HG02938 (cell line): ENCODE measurements around the gene OR4D10.
"Not testable (repeated sequence)": the region's sequence is repeated elsewhere in the genome, so short reads cannot be mapped to it uniquely, and the experiment has no call there.

ENCODE experiments used
- ATAC-seq: cut with Tn5 transposase; IDR thresholded peaks from one replicate; pipeline ENCODE4 v1.9.1; 2021; ENCODE audit warnings: mild to moderate bottlenecking, moderate library complexity; ENCODE audit not compliant: unreplicated experiment

The OR4D10 gene

DNA sequence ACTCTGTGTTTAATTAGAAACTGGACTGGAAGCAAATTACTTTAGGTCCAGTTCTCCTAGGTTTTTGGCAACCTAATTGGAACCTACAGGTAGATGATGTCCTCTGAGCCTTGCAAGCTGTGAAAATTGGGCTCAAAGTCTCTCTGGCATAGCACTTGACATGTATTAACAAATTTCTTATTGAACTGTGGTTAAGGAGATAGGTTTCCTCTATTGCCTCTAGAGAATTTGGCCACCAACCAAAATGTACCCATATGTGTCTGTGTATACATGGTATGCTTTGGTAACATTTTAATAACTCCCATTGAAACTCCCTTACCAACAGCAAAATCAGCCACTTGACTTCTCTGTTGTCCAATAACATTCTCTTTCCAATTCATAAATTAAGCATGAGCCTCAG is at the start of gene OR4D10:
TSS of gene OR4D10 (plus strand) at position 301 of the 400 bp plus-strand sequence. CDS start 4,115 bp downstream, outside the sequence.
- no peak for ATAC-seq

DNA sequence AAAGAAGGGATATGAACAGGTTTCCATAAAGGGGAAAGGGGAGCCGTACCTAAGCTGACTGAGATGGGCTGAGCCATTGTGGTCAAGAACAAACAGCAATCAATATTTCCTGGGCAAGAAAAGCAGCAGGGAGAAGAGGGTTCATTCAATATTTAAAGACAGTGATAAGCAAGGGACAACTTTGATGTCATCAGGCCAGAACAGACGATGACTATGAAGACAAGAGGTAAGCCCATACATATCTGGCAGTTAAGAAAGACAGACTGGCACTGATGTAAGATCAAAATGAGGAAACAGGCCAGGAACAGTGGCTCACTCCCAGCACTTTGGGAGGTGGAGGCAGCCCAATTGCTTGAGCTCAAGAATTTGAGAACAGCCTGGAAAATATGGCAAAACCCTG is 49.3 kb upstream of the OR4D10 start:
- no peak for ATAC-seq

DNA sequence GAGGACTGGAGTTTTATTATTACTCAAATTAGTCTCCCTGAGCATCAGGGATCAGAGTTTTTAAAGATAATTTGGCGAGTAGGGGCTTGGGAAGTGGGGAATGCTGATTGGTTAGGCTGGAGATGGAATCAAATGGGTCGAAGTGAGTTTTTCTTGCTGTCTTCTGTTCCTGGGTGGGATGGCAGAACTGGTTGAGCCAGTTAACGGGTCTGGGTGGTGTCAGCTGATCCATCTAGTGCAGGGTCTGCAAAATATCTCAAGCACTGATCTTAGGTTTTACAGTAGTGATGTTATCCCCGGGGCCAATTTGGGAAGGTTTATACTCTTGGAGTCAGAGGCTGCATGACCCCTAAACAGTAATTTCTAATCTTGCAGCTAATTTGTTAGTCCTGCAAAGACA is 48.0 kb upstream of the OR4D10 start:
- no peak for ATAC-seq

DNA sequence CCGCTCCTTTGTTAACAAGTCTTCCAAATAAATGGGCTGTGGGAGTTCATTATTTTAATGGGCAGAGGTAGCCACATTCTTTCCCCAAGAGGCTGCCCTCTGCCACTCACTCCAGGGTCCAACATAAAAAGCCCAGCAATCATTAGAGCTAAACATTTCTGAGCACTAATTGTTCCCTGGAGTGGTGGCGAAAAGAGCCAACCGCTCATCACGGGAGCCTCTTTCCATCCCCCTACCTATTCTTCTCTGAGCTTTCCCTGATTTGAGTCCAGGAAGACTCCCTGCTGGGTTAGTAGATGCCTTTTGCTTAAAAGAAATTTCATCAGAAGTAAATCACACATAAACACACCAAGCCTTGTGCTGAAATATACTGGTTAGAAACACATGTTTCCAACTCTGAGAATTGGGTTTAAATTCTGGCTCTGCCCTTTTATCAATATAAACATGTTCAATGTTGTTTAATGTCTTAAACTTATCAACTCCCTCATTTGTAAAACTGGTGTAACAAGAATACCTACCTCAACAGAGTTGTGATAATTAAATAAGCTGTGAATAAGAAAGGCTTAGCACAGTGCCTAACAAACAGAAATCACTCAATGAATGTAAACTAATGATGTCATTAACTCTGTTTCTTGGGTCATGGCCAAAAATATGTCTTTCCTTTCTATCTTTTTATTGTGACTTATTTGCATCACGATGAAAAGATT is 46.6 kb upstream of the OR4D10 start, which contains the start of gene OR5A2:
TSS of gene OR5A2 (minus strand) at position 53 of the 707 bp plus-strand sequence. CDS start 3,460 bp downstream, outside the sequence.
- ATAC-seq = no peak

DNA sequence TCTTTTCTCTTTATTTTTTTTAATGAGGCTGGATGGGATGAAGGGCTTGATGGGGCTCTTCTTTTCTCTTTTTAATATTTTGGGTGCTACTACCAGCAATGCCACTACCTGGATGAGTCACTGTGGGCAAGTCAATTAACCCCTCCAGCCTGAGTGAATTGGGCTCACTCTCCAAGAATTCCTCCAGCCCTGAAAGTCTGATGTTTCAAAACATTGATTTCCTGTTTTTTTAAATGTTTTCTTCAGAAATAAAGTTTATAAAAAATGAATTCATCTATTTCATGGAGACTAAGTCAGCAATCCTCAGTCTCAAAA is 46.1 kb upstream of the OR4D10 start:
- no peak for ATAC-seq

DNA sequence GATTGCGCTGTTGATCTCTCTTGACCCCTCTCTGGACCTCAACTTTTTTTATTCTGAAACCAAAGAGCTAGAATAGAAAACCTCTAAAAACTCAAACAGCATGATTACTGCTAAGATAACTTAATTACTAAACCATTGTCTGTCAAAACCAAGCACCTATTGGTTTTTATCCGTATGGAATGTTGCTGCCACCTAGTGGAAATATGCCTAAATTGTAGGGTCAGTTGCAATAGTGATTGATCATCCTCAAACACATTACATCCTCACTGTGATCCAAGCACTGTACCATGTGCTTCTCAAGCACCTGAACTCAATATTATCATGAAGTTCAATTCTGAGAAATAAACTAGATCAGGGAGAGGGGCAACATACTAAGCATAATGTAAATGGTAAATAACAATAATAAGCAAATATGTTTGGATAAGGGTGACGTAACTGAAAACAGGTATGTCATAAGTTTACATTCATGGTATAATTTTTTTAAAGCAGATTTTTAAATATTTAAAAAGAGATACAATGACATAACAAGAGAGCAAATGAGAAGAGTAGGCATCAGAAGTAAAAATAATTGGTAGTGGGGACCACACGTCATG is 43.1 kb upstream of the OR4D10 start:
- ATAC-seq = peak; percentile 79

DNA sequence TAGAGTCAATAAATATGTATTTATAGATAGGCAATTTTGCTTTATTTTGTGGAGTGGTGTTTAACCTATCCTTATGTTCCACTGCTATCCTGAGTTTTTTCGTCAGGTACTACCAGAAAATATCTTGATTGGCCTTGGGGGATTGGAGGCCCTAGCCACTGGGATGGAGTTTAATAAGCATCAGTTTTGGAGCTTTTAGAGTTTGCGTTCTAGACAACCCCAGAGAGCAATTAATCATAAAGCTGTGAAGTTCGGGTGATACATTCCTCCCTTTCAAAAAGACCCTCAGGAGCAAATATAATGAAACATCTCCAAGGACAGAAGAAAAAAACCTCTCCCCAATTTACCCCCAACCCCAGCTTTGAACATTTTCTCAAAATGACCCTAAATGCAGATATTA is 36.9 kb upstream of the OR4D10 start, which contains the start of gene OR5A1:
TSS of gene OR5A1 (plus strand) at position 301 of the 400 bp plus-strand sequence. CDS start 6,700 bp downstream, outside the sequence.
- no peak for ATAC-seq

DNA sequence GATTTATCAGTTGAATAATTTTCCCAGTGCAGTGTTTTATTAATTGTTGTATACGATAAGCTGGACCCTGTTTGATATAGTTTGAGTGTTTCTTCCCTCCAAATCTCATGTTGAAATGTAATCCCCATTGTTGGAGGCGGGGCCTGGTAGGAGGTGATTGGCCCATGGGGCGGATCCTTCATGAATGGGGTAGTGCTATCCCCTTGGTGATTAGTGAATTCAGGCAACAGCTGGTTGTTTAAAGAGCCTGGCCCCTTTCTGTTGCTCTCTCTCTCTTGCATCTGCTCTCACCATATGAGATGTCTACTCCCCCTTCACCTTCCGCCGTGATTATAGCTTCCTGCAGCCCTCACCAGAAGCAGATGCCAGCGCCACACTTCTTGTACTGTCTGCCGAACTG is 35.3 kb upstream of the OR4D10 start:
- ATAC-seq = no peak

DNA sequence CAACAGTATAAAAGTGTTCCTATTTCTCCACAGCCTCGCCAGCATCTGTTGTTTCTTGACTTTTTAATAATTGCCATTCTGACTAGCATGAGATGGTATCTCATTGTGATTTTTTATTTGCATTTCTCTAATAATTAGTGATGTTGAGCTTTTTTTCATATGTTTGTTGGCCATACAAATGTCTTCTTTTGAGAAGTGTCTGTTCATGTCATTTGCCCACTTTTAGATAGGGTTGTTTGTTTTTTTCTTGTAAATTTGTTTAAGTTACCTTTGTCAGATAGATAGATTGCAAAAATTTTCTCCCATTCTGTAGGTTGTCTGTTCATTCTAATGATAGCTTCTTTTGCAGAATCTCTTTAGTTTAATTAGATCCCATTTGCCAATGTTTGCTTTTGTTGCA is 27.5 kb upstream of the OR4D10 start:
- not testable (repeated sequence) for ATAC-seq

DNA sequence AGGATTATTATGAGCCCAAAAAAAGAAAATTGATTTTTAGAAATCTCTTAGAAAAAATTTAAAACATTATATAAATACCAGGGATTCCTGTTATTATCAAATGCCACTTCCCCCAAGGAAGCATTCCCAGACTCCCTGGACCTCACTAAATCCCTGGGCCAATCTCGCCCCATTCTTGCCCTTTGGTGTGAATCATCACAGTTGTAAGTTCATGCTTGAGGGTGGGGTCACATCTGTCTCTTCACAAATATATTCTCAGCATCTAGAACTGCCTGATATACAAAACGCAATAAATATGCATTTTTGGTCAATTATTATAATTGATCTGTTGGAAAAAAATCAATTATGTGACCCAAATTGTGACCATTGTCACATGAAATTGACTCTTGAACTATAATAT is 24.6 kb upstream of the OR4D10 start:
- no peak for ATAC-seq

DNA sequence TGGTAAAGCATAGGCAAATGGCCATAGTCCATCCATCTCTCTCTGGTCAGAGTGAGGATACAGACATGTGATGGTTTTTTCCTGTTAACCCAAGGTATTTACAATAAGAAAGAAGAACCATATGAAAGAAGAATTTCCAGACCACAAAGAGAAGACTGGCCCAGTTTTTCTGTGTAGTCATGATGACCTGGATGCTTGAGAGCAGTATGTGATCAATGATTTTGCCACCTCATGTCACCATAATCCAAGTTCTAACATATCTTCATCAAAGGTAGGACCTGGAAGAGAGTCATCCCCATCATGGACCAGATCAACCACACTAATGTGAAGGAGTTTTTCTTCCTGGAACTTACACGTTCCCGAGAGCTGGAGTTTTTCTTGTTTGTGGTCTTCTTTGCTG is 16.5 kb upstream of the OR4D10 start, which contains the start of gene OR4D6:
TSS of gene OR4D6 (plus strand) at position 301 of the 400 bp plus-strand sequence. CDS start at position 301, 0 bp downstream.
- no peak for ATAC-seq

DNA sequence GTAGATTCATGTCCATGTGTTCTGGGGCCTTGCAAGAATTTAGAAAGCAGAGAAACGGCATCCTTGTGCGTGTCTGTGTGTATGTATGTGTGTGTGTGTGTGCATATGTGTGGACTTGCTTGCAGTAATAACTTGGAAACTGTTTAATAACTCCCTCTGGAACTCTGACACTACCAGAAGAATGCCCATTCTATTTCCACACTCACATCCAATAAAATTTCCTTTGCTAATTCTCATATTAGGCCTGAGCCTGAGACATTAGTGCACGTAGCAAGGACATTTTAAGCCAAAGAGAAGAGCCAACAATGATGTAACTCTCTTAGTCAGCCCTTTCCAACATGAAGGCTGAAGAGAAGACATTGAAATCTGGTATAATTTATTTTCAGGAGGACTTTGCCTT is 13.2 kb upstream of the OR4D10 start:
- no peak for ATAC-seq

DNA sequence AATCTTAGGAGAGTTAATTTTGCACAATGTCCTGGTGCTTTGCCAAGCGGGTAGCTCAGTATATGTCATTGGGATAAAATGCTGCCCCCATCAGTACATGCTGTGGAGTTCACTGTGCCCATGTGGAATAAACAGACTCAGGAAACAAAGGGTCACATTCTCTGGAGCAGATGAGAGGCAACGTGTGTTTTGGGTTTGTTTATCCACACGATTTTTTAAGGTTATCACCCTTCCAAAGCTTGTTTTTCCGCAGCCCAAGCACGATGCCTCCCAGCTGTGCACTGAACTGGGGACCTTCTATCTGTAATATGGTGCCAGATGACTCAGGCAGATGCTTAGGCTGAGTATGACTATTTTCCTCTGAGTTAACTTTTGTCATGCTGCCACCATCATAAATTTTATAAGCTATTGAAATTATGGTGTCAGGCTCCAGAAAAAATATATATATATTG is 9.9 kb upstream of the OR4D10 start:
- no peak for ATAC-seq

DNA sequence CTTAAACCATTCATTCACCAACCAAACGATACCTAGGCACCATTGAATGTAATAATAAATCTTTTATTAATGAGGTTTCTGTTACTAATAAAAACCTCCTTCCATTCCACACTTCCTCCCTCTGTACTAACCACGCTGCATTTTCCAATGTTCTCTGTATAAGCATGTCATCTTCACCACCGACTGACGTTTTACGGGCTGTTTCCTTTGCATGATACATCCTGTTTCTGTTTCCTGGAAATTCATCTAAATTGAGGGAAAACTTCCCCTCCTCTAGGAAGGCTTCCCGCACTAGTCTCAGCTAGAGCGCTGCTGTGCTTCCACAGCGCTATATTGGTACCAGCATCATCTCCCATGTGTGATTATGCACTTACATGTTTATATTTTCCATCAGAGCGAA is 2.1 kb downstream of the OR4D10 start:
- no peak for ATAC-seq

DNA sequence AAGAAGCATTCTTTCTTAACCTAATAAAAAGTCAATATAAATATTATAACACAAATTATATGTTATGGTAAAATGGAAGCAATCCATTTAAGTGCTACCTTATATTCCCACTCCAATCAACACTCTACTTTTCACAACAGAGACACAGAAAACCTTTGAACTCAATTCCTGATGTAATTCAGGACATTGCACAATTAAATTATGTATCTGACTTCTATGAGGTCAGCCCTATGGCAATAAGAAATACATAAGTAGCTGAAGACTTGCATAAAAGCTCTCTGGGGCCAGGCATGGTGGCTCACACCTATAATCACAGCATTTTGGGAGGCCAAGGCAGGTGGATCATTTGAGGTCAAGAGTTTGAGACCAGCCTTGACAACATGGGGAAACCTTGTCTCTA is 6.8 kb downstream of the OR4D10 start:
- ATAC-seq = no peak

DNA sequence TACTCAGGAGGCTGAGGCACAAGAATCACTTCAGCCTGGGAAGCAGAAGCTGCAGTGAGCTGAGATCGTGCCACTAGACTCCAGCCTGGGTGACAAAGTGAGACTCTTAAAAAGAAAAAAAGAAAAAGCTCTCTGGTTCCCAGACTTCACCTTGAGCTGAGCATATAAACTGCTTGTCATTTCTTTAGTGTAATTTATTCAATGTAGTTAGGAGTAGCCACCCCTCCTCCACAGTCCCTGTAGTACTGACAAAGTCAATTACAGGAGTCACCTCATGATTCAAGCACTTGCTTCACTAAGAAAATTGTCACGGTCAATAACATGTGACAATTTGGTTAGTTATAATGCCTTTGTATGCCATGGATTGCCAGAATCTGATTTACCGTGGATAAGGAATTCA is 7.2 kb downstream of the OR4D10 start:
- ATAC-seq = no peak

DNA sequence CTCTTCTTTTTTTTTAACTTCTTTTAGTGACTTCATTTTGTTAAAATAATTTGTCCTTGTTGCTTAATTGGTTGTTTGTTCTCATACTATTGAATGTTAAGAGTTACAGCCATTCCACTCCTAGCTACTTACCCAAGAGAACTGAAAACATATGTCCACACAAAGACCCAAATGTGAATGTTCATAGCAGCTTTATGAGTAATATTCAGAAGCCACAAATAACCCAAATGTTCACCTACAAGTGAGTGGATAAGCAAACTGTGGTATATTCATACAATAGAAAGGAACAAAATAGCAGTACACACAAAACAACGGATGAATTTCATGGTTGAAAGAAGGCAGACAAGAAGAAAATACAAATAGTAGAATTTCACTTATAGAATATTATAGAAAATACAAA is 28.8 kb downstream of the OR4D10 start:
- ATAC-seq = no peak

DNA sequence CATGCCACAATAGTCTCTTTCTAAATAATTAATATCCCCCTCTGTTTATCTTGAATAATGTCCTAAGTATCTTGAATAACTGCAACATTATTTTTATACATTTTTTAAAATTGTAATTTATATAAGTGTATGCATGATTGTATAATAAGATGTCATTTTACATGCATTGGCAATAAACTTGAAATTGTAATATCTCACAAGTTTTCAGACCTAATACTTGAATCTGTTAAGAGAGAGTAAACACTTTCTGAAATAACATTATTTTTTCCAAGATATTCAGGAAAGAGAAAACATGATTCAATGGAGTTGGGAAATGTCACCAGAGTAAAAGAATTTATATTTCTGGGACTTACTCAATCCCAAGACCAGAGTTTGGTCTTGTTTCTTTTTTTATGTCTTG is 30.2 kb downstream of the OR4D10 start, which contains the start of gene OR4D11:
TSS of gene OR4D11 (plus strand) at position 301 of the 400 bp plus-strand sequence. CDS start at position 301, 0 bp downstream.
- no peak for ATAC-seq

DNA sequence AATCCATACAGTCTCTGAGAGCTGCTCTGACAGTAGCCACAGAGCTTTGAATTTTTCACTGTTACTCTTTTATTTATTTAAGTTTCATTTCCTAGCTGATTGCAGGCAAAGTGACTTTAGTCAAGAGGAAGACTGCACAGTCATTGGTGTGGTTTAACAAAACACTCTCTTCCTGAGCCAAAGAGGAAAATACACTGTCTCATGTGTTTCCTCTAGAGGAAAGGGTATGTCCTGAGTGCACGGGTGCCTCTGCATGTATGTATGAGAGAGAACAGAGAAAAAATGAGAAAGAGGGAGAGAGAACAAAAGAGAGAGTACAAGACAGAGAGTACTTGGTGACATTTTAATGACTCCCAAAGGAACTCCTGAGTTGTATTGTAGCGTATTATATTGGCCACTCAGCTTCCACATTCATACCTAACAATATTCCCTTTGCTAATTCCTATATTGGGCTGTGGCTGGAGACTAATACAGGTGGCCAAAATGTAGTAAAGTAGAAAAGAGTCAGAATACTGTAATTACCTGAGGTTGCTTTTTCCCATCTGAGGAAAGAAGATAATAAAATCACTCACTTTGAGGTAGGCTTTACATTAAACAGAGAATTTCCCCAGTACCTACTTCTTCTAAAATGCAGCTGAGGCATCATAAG is 38.0 kb downstream of the OR4D10 start, which contains the start of gene OR4D9:
TSS of gene OR4D9 (plus strand) at position 599 of the 649 bp plus-strand sequence. CDS start 3,374 bp downstream, outside the sequence.
- no peak for ATAC-seq

DNA sequence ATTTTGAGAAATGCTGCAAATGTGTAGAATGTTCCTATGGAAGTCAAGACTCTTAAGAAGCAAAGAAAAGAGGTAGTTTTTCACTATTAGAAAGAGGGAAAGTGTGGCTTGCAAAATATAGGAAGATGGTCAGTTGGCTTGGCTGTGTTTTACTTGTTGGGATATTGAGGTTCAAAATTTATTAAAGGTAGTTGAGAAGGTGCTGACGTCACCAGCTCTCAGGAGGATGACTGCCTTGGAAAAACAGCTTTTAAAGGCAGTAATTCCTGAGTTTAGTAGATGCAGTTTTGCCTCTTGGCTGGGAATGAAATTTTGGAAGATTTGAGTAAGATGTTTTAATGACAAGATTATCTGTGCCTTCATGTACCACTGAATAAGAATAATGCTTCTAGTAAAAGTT is 38.6 kb downstream of the OR4D10 start:
- ATAC-seq = no peak

DNA sequence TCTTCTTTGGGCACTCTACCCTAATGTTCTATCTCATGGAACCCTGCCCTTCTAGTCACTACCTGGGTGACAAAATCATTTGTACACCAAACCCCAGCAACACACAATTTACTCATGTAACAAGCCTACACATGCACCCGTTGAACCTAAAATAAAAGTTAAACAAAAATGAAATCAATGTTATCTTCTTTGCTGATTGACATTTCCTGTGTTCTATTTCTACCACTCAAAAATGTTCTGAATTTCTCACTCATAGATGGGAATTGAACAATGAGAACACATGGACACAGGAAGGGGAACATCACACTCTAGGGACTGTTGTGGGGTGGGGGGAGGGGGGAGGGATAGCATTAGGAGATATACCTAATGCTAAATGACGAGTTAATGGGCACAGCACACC is 47.0 kb downstream of the OR4D10 start:
- ATAC-seq = not testable (repeated sequence)

DNA sequence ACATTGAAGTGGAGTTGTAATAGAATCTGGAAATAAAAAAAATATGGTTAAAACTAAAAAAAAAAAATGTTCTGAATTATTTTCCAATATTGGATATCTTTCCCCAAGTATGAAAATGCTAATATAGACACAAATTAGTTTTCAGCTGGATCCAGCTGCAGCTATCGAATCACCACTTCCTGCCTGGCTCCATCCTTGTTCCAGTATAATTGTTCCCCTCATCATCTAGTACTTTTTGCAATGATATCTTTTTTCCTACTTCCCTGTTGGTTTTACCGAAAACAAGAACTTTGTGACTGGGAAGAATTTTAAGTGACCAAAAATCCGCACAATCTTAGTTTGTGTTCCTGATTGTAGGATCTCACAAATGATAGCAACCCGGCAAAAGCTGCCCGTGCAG is 47.6 kb downstream of the OR4D10 start:
- no peak for ATAC-seq
